Superior temporal gyrus (tissue), 1 donor: Measurements from ENCODE around the gene NCMAP.

Experiments used
- DNase-seq: peaks from one replicate; pipeline ENCODE4 v3.0.0-alpha.2; 2016; ENCODE audit errors: extremely low spot score

NCMAP gene

GRCh38 chr1:24570265-24571125 is 14.6 kb downstream of the NCMAP start:
- no peak for DNase-seq

GRCh38 chr1:24572301-24572700 is 16.4 kb downstream of the NCMAP start:
- DNase-seq = no peak

GRCh38 chr1:24575905-24576587 is 20.2 kb downstream of the NCMAP start:
- DNase-seq = peak; percentile 27

- DNase-seq = no peak
Observed at GRCh38 chr1:24578846-24579245, 23.0 kb downstream of the NCMAP start.

- DNase-seq = no peak
Observed at GRCh38 chr1:24580756-24581155, 24.9 kb downstream of the NCMAP start.

GRCh38 chr1:24584171-24584647 is 28.3 kb downstream of the NCMAP start:
- no peak for DNase-seq

- DNase-seq = no peak
Observed at GRCh38 chr1:24586119-24586518, 30.2 kb downstream of the NCMAP start.

- DNase-seq = peak; percentile 78
Observed at GRCh38 chr1:24586970-24587820, 31.3 kb downstream of the NCMAP start.

- DNase-seq = no peak
Observed at GRCh38 chr1:24588573-24588972, 32.7 kb downstream of the NCMAP start.

GRCh38 chr1:24589200-24589599 is 33.3 kb downstream of the NCMAP start:
- no peak for DNase-seq

- DNase-seq = no peak
Observed at GRCh38 chr1:24591781-24592180, 35.9 kb downstream of the NCMAP start.

GRCh38 chr1:24594328-24594598 is 38.4 kb downstream of the NCMAP start:
- DNase-seq = no peak

GRCh38 chr1:24596401-24596880 is 40.6 kb downstream of the NCMAP start:
- no peak for DNase-seq

- DNase-seq = no peak
Observed at GRCh38 chr1:24599265-24599664, 43.4 kb downstream of the NCMAP start.

GRCh38 chr1:24600551-24600950 is 44.7 kb downstream of the NCMAP start:
- no peak for DNase-seq

- no peak for DNase-seq
Observed at GRCh38 chr1:24605534-24606295, 49.8 kb downstream of the NCMAP start.

- no peak for DNase-seq
Observed at GRCh38 chr1:24606296-24606605, 50.4 kb downstream of the NCMAP start.

- no peak for DNase-seq
Observed at GRCh38 chr1:24606621-24607020, 50.7 kb downstream of the NCMAP start.

- no peak for DNase-seq
Observed at GRCh38 chr1:24609949-24610517, 54.1 kb downstream of the NCMAP start.

GRCh38 chr1:24619376-24619775 is 63.5 kb downstream of the NCMAP start:
- DNase-seq = peak; percentile 89

- DNase-seq = no peak
Observed at GRCh38 chr1:24620678-24621077, 64.8 kb downstream of the NCMAP start.
